Testis (tissue), 2 donors: Measurements from ENCODE around the gene HGS.

Source experiments
- POLR2A ChIP-seq: fragments of 450-650 bp; IDR thresholded peaks from one replicate; pipeline ENCODE4 v1.6.1; 2017; ENCODE audit warnings: antibody characterized with exemption, mild to moderate bottlenecking, moderate library complexity
- TF ChIP-seq, protein P1 (sequence below), 3 experiments: fragments of 450-650 bp in 2 of 3; fragments of 200-600 bp in 1 of 3; sonication (generic) in 1 of 3; IDR thresholded peaks; one replicate each; pipeline ENCODE4 v1.5.1; 2016 to 2019; ENCODE audit warnings: antibody characterized with exemption in 3 of 3, mild to moderate bottlenecking in 2 of 3, moderate library complexity in 1 of 3

DNA sequence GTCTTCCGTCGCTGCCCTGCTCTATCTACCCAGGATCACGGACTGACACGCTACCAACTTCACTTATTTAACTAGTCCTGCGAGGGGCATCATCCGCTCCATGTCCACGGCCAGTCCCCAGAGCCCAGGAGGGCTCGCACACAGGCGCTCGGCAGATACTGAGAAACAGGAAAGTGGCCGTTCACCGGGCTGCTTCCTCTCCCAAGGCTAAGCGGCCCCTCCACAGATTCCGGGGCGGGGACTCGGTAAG is 17.8 kb upstream of the HGS start:
- TF ChIP-seq, protein P1, sequence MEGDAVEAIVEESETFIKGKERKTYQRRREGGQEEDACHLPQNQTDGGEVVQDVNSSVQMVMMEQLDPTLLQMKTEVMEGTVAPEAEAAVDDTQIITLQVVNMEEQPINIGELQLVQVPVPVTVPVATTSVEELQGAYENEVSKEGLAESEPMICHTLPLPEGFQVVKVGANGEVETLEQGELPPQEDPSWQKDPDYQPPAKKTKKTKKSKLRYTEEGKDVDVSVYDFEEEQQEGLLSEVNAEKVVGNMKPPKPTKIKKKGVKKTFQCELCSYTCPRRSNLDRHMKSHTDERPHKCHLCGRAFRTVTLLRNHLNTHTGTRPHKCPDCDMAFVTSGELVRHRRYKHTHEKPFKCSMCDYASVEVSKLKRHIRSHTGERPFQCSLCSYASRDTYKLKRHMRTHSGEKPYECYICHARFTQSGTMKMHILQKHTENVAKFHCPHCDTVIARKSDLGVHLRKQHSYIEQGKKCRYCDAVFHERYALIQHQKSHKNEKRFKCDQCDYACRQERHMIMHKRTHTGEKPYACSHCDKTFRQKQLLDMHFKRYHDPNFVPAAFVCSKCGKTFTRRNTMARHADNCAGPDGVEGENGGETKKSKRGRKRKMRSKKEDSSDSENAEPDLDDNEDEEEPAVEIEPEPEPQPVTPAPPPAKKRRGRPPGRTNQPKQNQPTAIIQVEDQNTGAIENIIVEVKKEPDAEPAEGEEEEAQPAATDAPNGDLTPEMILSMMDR (IDR thresholded peaks at IDR 0.05): no peak
- TF ChIP-seq POLR2A: no peak
